Thymus (tissue), 11 donors: ENCODE results near the gene ADD3. TPM values are rescaled to one million over a fixed set of nuclear protein-coding genes. Genes with fewer than 3 reads are reported as not detected.

Experiments used
- DNase-seq, 9 donors: peaks; one replicate each; pipeline ENCODE4 v3.0.0-alpha.2; 2013; ENCODE audit warnings: low spot score in 9 of 9, low read depth in 6 of 9, missing footprints in 1 of 9
- H3K27ac ChIP-seq, 2 donors: one replicate each; pipeline ENCODE4 v1.5.1; 2013; ENCODE audit warnings: control low read depth in 1 of 2, low read depth in 1 of 2, low read length in 1 of 2, mild to moderate bottlenecking in 1 of 2, moderate library complexity in 1 of 2
- H3K27me3 ChIP-seq, 2 donors: one replicate each; pipeline ENCODE4 v1.5.1; 2013; ENCODE audit warnings: low read length in 1 of 2; ENCODE audit not compliant: control insufficient read depth in 2 of 2, insufficient read depth in 1 of 2
- H3K36me3 ChIP-seq, 2 donors: one replicate each; pipeline ENCODE4 v1.5.1; 2013; ENCODE audit warnings: low read length in 1 of 2, mild to moderate bottlenecking in 1 of 2, moderate library complexity in 1 of 2; ENCODE audit not compliant: control insufficient read depth in 2 of 2, insufficient read depth in 2 of 2
- H3K4me1 ChIP-seq, 2 donors: one replicate each; pipeline ENCODE4 v1.5.1; 2013; ENCODE audit warnings: low read length in 2 of 2; ENCODE audit not compliant: control insufficient read depth in 2 of 2, insufficient read depth in 2 of 2
- H3K4me3 ChIP-seq, 2 donors: one replicate each; pipeline ENCODE4 v1.5.1; 2013; ENCODE audit warnings: low read length in 2 of 2, control low read depth in 1 of 2, mild to moderate bottlenecking in 1 of 2
- H3K9me3 ChIP-seq, 2 donors: one replicate each; pipeline ENCODE4 v1.5.1; 2013; ENCODE audit warnings: low read length in 1 of 2, mild to moderate bottlenecking in 1 of 2; ENCODE audit not compliant: control insufficient read depth in 2 of 2, insufficient read depth in 1 of 2
- WGBS: extraction: QIAGEN DNeasy Blood & Tissue Kit; methylation state at CpG from one replicate; pipeline ENCODE4 v1.1.7; 2013; 5-methylcytosine and 5-hydroxymethylcytosine counted together
- polyA plus RNA-seq: library from polyadenylated mRNA; stranded (reverse); fragments of 200-250 nt; gene quantifications from one replicate; pipeline ENCODE4 v1.2.3, GENCODE V29; 2013
- total RNA-seq: library from RNA; stranded (reverse); fragments of 120-200 nt; gene quantifications from one replicate; pipeline ENCODE4 v1.2.4, GENCODE V29; 2013
- donor health status: healthy.

Gene ADD3
- total and polyA plus RNA-seq, 2 donors, result 112 to 217 TPM

DNA sequence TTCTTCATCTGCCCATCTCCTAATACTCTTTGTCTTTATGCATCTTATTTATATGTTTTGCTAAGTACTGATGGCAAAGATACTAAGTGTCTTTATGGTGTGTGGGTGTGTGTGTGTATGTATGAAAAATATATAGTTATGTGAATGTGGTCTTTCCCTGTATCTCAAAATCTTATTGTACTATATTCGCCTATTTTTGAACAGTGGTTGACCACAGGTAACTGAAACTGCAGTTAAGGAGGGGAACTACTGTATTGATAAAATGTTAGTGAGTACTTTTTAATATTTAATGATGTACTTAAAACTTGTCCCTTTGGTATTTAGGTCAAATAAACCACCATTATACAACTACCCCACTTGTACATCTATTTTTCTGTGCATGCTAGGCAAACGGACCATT, 85.9 kb downstream of the ADD3 start:
- Histone ChIP-seq H3K9me3 (no peaks in the 10 kb centered on the region), H3K4me3 (no peak overlapping the region), H3K27ac (no peak overlapping the region), H3K36me3 (no peaks in the 10 kb centered on the region), H3K27me3 (no peaks in the 10 kb centered on the region), H3K4me1 (no peaks in the 10 kb centered on the region)
- WGBS, result 82% methylated on average over 2 of the region's 2 CpGs
- no peak for DNase-seq

GRCh38 chr10:110094786-110095185, 87.0 kb downstream of the ADD3 start:
- no peak for DNase-seq
- H3K27ac ChIP-seq, result no peak overlapping the region
- H3K27me3 ChIP-seq, result no peaks in the 10 kb centered on the region
- H3K9me3 ChIP-seq, result no peaks in the 10 kb centered on the region
- 87% methylated on average over 2 of the region's 2 CpGs for WGBS
- H3K4me1 ChIP-seq, result no peaks in the 10 kb centered on the region
- H3K36me3 ChIP-seq, result no peaks in the 10 kb centered on the region
- H3K4me3 ChIP-seq, result no peak overlapping the region

DNA sequence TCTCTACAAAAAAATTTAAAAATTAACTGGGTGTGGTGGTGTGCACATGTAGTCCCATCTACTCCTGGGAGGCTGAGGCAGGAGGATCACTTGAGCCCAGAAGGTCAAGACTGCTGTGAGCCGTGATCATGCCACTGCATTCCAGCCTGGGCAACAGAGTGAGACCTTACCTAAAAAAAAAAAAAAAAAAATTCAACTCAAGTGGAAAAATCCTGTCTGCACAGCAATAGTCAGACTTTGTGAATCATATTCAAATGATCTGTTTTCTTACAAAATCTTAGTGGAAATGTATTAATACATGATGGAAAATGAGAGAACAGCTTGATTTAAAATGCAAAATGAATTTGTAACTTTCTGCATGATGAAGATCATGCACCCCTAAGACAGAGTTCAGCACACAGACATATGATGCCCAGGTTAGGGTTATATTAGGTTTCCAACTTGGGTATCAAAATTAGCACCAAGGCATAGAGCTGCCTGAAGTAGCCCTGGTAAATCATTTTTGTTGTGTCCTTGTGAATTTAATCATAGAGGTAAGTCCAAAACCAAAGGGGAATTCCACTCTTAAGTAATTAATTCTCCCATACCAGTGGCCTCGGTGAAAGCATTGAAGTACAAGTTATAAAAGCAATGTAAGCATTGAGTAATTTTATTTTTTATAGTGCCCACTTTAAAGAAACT, 93.8 kb downstream of the ADD3 start:
- H3K4me1 ChIP-seq, result no peaks in the 10 kb centered on the region
- H3K36me3 ChIP-seq, result peaks cover 16 to 35% of the 10 kb centered on the region in 2 donors
- no peak overlapping the region for H3K4me3 ChIP-seq
- no peaks in the 10 kb centered on the region for H3K27me3 ChIP-seq
- no peak overlapping the region for H3K27ac ChIP-seq
- H3K9me3 ChIP-seq, result no peaks in the 10 kb centered on the region
- WGBS, result 93% methylated on average over 2 of the region's 2 CpGs
- no peak for DNase-seq

GRCh38 chr10:110103921-110104461, 96.2 kb downstream of the ADD3 start:
- no peak overlapping the region for H3K4me3 ChIP-seq
- H3K9me3 ChIP-seq, result no peaks in the 10 kb centered on the region
- H3K27ac ChIP-seq, result no peak overlapping the region
- H3K4me1 ChIP-seq, result no peaks in the 10 kb centered on the region
- no peak for DNase-seq
- no peaks in the 10 kb centered on the region for H3K27me3 ChIP-seq
- peaks cover 16 to 50% of the 10 kb centered on the region in 2 donors for H3K36me3 ChIP-seq

- Histone ChIP-seq H3K4me3 (no peak overlapping the region), H3K27ac (no peak overlapping the region), H3K4me1 (no peaks in the 10 kb centered on the region), H3K9me3 (no peaks in the 10 kb centered on the region), H3K27me3 (no peaks in the 10 kb centered on the region), H3K36me3 (peaks cover 17 to 47% of the 10 kb centered on the region in 2 donors)
- no peak for DNase-seq
Observed at GRCh38 chr10:110105873-110106272, 98.1 kb downstream of the ADD3 start.

- Histone ChIP-seq H3K27me3 (no peaks in the 10 kb centered on the region), H3K4me3 (no peak overlapping the region), H3K27ac (no peak overlapping the region), H3K36me3 (peaks cover 15 to 38% of the 10 kb centered on the region in 2 donors), H3K4me1 (no peaks in the 10 kb centered on the region), H3K9me3 (no peaks in the 10 kb centered on the region)
- no peak for DNase-seq
- 99% methylated on average over 6 of the region's 6 CpGs for WGBS
Observed at GRCh38 chr10:110107430-110107829, 99.6 kb downstream of the ADD3 start.

GRCh38 chr10:110107887-110108286, 100.1 kb downstream of the ADD3 start:
- Histone ChIP-seq H3K4me3 (no peak overlapping the region), H3K9me3 (no peaks in the 10 kb centered on the region), H3K27me3 (no peaks in the 10 kb centered on the region), H3K36me3 (peaks cover 19 to 41% of the 10 kb centered on the region in 2 donors), H3K27ac (no peak overlapping the region), H3K4me1 (no peaks in the 10 kb centered on the region)
- no peak for DNase-seq

DNA sequence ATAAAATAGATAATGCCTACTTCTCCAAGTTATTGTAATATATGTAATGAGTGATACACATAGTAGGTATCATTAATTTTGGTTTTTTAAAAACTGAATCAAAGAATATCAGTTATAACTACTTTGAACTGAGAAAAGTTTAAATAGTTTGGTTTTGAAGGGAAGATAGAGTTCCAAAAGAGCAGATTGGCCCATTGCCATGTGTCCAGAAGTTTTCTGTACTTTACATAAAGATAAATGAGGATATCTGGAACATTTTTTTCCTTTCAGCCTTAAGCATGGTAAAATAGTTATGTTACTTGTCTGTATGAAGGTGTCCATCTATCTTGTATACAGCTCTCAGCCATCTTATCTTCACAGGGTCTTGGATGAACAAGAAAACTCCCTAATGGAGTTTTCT, 101.7 kb downstream of the ADD3 start:
- Histone ChIP-seq H3K4me1 (no peaks in the 10 kb centered on the region), H3K27ac (no peak overlapping the region), H3K27me3 (no peaks in the 10 kb centered on the region), H3K36me3 (peaks cover 29 to 41% of the 10 kb centered on the region in 2 donors), H3K9me3 (no peaks in the 10 kb centered on the region), H3K4me3 (no peak overlapping the region)
- no peak for DNase-seq

GRCh38 chr10:110110338-110110737, 102.6 kb downstream of the ADD3 start:
- Histone ChIP-seq H3K4me1 (no peaks in the 10 kb centered on the region), H3K9me3 (no peaks in the 10 kb centered on the region), H3K36me3 (peaks cover 37 to 47% of the 10 kb centered on the region in 2 donors), H3K27me3 (no peaks in the 10 kb centered on the region), H3K27ac (no peak overlapping the region), H3K4me3 (no peak overlapping the region)
- DNase-seq, result no peak
- 96% methylated on average over 3 of the region's 3 CpGs for WGBS
